Activated CD8-positive, alpha-beta memory T cell treated with anti-CD3 and anti-CD28 coated beads, Interleukin-2, amount 50 U/mL, for 48 hours (primary cell): ENCODE measurements around the gene CCL13.

Source experiments
- DNase-seq: peaks from one replicate; pipeline ENCODE4 v3.0.0-alpha.2; 2020

Gene CCL13

GRCh38 chr17:34386697-34387550 lies 30.6 kb downstream of the CCL13 start:
- DNase-seq = peak; percentile 50

- DNase-seq = peak; percentile 40
Measured at GRCh38 chr17:34387566-34387965, 31.3 kb downstream of the CCL13 start.

- DNase-seq = peak; percentile 46
Measured at GRCh38 chr17:34389126-34389750, 33.0 kb downstream of the CCL13 start.

- peak; percentile 10 for DNase-seq
Measured at GRCh38 chr17:34390649-34391048, 34.4 kb downstream of the CCL13 start.

GRCh38 chr17:34391241-34391640 lies 35.0 kb downstream of the CCL13 start:
- peak; percentile 13 for DNase-seq

- DNase-seq = peak; percentile 8
Measured at GRCh38 chr17:34393401-34393800, 37.1 kb downstream of the CCL13 start.

- DNase-seq = no peak
Measured at GRCh38 chr17:34397265-34397664, 41.0 kb downstream of the CCL13 start.

- DNase-seq = no peak
Measured at GRCh38 chr17:34398990-34399389, 42.7 kb downstream of the CCL13 start.

- DNase-seq = no peak
Measured at GRCh38 chr17:34399725-34400124, 43.4 kb downstream of the CCL13 start.

GRCh38 chr17:34400301-34400931 lies 44.1 kb downstream of the CCL13 start:
- DNase-seq = peak; percentile 15

- peak; percentile 20 for DNase-seq
Measured at GRCh38 chr17:34401165-34401564, 44.9 kb downstream of the CCL13 start.

- DNase-seq = no peak
Measured at GRCh38 chr17:34403006-34403405, 46.7 kb downstream of the CCL13 start.

GRCh38 chr17:34406226-34406625 lies 49.9 kb downstream of the CCL13 start:
- no peak for DNase-seq
